Suprapubic skin (tissue), 4 donors: ENCODE data around the gene PARP11. TPM values are rescaled to one million over a fixed set of nuclear protein-coding genes. Genes with fewer than 3 reads are reported as not detected.
A peak's percentile ranks its signal among the peaks of the same experiment; 100 is the strongest.

Experiments used
- DNase-seq, 2 donors: peaks; one replicate each; pipeline ENCODE4 v3.0.0-alpha.2; 2019; ENCODE audit warnings: low spot score in 2 of 2
- H3K27ac ChIP-seq: fragments of 200-600 bp; sonication (generic); one replicate; pipeline ENCODE4 v1.5.1; 2019
- H3K27me3 ChIP-seq: fragments of 200-600 bp; sonication (generic); one replicate; pipeline ENCODE4 v1.5.1; 2019
- H3K36me3 ChIP-seq: fragments of 200-600 bp; sonication (generic); one replicate; pipeline ENCODE4 v1.5.1; 2019
- H3K4me1 ChIP-seq: fragments of 200-600 bp; sonication (generic); one replicate; pipeline ENCODE4 v1.5.1; 2019
- H3K4me3 ChIP-seq: fragments of 200-600 bp; sonication (generic); one replicate; pipeline ENCODE4 v1.5.1; 2019; ENCODE audit warnings: mild to moderate bottlenecking
- H3K9me3 ChIP-seq: fragments of 200-600 bp; sonication (generic); one replicate; pipeline ENCODE4 v1.5.1; 2019
- EP300 ChIP-seq: sonication (generic); formaldehyde crosslinking; IDR thresholded peaks from one replicate; pipeline ENCODE4 v1.6.1; 2017; ENCODE audit warnings: antibody characterized with exemption
- POLR2A ChIP-seq, 2 donors: fragments of 450-650 bp; IDR thresholded peaks; one replicate each; pipeline ENCODE4 v1.6.1; 2017; ENCODE audit warnings: antibody characterized with exemption in 2 of 2, mild to moderate bottlenecking in 2 of 2, moderate library complexity in 2 of 2
- POLR2AphosphoS5 ChIP-seq, 3 donors: sonication (generic); formaldehyde crosslinking; IDR thresholded peaks; one replicate each; pipeline ENCODE4 v1.6.1; 2017; ENCODE audit warnings: antibody characterized with exemption in 3 of 3
- WGBS: methylation state at CpG from one replicate; pipeline ENCODE4 v1.1.5; 2018; 5-methylcytosine and 5-hydroxymethylcytosine counted together
- total RNA-seq, 4 donors: library from RNA; depleted of rRNA; stranded (reverse); fragments of >200 nt; gene quantifications; one replicate each; pipeline ENCODE4 v1.1.0, GENCODE V29; 2016
- TF ChIP-seq, protein P1 (sequence below), 2 donors: fragments of 200-600 bp in 1 of 2; fragments of 450-650 bp in 1 of 2; sonication (generic) in 1 of 2; IDR thresholded peaks; one replicate each; pipeline ENCODE4 v1.5.1; 2016 to 2019; ENCODE audit warnings: antibody characterized with exemption in 2 of 2, mild to moderate bottlenecking in 1 of 2, moderate library complexity in 1 of 2

Gene PARP11
- total RNA-seq, 4 donors from 2014 or later = 2.3 to 5.8 (median 3.6) TPM

DNA sequence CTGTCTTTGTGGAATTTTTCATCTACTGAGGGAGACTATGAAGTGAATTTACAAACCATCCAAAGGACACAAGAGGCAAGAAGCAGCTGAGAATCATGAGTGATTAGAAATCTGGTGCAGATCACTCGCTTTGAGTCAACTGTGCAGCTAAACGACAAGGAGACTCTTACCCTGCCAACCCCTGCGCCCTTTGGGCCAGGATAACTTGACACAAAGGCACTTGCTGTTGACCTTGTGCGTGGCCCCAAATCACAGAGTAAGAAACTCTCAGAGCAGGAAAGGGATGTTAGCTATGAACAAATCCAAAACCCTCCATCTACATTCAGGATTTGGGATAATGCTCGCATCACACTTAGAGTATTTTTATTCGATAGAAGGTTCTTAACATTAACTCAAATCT is 11.5 kb upstream of the PARP11 start:
- 86% methylated on average over 6 of the region's 6 CpGs for WGBS
- no peak overlapping the region for H3K27ac ChIP-seq
- peak overlapping the region; percentile 39 for H3K4me3 ChIP-seq

DNA sequence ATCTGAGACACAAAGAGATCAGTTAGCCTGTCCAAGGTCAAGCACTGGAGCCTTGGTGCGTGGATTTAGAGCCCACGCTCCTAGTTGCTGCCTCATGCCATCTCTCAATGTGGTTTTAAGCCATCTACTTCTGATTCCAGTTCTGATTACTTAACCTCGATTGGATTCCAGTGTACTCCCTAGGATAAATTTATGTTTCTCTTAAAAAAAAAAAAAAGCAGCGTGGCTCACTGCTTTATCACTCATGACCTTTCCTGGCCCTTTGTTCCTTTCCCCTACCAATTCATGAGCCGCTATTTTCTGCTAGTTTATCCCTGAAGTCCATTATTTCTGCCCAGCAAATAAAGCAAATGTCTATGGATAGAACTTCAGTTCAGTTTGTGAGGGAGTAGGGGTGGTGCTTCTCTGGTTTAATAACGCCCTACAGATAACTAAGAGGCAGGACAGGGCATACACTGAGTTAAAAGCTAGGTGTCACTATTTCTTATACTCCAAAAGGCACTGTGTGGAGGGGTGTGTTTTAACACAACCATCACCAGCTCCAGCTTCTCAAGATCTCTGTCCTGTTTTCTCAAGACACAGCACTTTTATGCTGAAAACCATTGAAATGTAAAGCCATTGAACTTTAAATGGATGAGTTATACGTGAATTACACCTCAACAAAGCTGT is 9.8 kb upstream of the PARP11 start:
- TF ChIP-seq, protein P1, sequence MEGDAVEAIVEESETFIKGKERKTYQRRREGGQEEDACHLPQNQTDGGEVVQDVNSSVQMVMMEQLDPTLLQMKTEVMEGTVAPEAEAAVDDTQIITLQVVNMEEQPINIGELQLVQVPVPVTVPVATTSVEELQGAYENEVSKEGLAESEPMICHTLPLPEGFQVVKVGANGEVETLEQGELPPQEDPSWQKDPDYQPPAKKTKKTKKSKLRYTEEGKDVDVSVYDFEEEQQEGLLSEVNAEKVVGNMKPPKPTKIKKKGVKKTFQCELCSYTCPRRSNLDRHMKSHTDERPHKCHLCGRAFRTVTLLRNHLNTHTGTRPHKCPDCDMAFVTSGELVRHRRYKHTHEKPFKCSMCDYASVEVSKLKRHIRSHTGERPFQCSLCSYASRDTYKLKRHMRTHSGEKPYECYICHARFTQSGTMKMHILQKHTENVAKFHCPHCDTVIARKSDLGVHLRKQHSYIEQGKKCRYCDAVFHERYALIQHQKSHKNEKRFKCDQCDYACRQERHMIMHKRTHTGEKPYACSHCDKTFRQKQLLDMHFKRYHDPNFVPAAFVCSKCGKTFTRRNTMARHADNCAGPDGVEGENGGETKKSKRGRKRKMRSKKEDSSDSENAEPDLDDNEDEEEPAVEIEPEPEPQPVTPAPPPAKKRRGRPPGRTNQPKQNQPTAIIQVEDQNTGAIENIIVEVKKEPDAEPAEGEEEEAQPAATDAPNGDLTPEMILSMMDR (IDR thresholded peaks at IDR 0.05) = peak in 1 of 2 donors; percentile 13
- TF ChIP-seq POLR2A (IDR thresholded peaks at IDR 0.05) (no peak), EP300 (no peak)
- Histone ChIP-seq H3K27me3 (peaks cover 27% of the 10 kb centered on the region), H3K4me3 (no peak overlapping the region), H3K27ac (no peak overlapping the region), H3K9me3 (no peaks in the 10 kb centered on the region), H3K36me3 (no peaks in the 10 kb centered on the region), H3K4me1 (no peaks in the 10 kb centered on the region)
- no peak for DNase-seq
- WGBS = 51% methylated on average over 7 of the region's 7 CpGs

More for the DNA sequence above, 11.5 kb upstream of the PARP11 start:
- no peak for DNase-seq
- TF ChIP-seq EP300 (no peak), POLR2AphosphoS5 (IDR thresholded peaks at IDR 0.05) (no peak), POLR2A (IDR thresholded peaks at IDR 0.05) (no peak)
- TF ChIP-seq, protein P1 (IDR thresholded peaks at IDR 0.05) = no peak
- Histone ChIP-seq H3K9me3 (no peaks in the 10 kb centered on the region), H3K27me3 (peaks cover 22% of the 10 kb centered on the region), H3K4me1 (no peaks in the 10 kb centered on the region), H3K36me3 (no peaks in the 10 kb centered on the region)

DNA sequence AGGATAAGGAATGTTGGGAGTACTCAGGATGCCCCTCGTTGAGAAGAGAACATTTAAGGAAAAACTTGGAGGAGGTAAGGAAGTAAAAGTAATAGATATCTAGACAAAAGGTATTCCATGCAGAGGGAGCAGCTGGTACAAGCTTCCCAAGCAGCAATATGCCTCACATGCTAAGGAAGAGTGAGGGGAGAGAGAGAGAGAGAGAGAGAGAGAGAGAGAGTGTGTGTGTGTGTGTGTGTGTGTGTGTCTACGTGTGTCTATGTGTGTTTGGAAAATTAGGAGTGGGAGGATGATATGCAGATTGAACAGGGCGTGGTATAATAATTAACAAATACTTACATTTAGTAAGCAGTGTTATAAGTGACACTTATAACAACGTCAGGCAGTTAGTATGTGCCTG is 9.2 kb upstream of the PARP11 start:
- DNase-seq = no peak
- no peaks in the 10 kb centered on the region for H3K36me3 ChIP-seq
- no peak overlapping the region for H3K4me3 ChIP-seq
- WGBS = 63% methylated on average over 4 of the region's 4 CpGs
- TF ChIP-seq POLR2AphosphoS5 (IDR thresholded peaks at IDR 0.05) (no peak), EP300 (no peak), POLR2A (IDR thresholded peaks at IDR 0.05) (no peak)
- TF ChIP-seq, protein P1 (IDR thresholded peaks at IDR 0.05) = no peak
- no peaks in the 10 kb centered on the region for H3K4me1 ChIP-seq
- H3K27ac ChIP-seq = no peak overlapping the region
- no peaks in the 10 kb centered on the region for H3K9me3 ChIP-seq
- peaks cover 29% of the 10 kb centered on the region for H3K27me3 ChIP-seq

DNA sequence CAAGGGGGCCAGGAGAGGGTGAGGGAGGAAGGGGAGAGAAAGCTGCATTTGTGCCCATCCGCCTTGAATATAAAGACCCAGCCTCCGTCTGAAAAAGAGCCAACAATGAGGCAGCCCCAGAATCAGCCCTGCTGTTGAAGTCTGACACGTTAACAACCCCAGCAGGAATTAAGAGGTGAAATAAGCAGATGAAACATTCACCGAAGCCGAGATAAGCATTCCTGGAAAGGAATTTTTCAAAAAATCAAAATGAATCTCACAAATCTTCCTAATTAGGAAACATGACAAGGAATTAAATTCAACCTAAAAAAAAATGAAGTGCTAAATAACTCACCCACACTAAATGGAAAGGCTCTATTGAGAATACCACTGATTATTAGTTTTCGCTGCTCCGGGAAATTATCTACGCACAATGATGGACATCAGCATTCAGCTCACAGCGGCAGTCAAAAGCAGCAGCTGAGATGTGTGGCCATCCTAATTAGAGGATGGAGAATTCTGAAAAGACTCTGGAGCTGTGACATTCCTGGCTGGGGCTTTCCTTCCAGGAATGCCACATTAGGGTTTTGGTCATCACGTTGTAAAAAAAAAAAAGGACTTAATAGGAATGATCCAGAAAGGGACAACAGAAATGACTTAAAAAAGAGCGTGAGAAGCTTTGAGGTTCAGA is 8.2 kb upstream of the PARP11 start:
- no peak overlapping the region for H3K27ac ChIP-seq
- H3K9me3 ChIP-seq = no peaks in the 10 kb centered on the region
- no peaks in the 10 kb centered on the region for H3K36me3 ChIP-seq
- TF ChIP-seq, protein P1 (IDR thresholded peaks at IDR 0.05) = no peak
- TF ChIP-seq POLR2A (IDR thresholded peaks at IDR 0.05) (no peak), POLR2AphosphoS5 (IDR thresholded peaks at IDR 0.05) (no peak), EP300 (no peak)
- H3K27me3 ChIP-seq = peaks cover 32% of the 10 kb centered on the region
- H3K4me1 ChIP-seq = no peaks in the 10 kb centered on the region
- WGBS = 68% methylated on average over 11 of the region's 11 CpGs
- no peak for DNase-seq
- H3K4me3 ChIP-seq = no peak overlapping the region

DNA sequence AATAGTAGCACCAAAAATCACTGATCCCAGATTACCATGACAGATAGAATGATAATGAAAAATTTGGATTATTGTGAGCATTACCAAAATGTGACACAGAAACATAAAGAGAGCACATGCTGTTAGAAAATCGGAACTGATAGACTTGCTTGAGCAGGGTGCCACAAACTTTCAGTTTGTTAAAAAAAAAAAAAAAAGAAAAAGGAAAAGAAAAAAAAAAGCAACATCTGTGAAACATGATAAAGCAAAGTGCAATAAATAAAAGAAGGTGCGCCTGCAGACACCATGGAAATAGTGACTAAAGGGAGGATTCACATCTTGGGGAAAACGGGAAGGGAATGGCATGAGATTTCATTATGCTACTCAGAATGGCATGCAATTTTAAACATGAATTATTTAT is 6.6 kb upstream of the PARP11 start:
- Histone ChIP-seq H3K9me3 (no peaks in the 10 kb centered on the region), H3K27ac (no peak overlapping the region), H3K36me3 (no peaks in the 10 kb centered on the region), H3K4me3 (no peak overlapping the region), H3K27me3 (peaks cover 32% of the 10 kb centered on the region), H3K4me1 (no peaks in the 10 kb centered on the region)
- TF ChIP-seq, protein P1 (IDR thresholded peaks at IDR 0.05) = no peak
- no peak for DNase-seq
- WGBS = 86% methylated on average over 3 of the region's 3 CpGs
